HEK293 (cell line): ENCODE measurements around the gene WDR1.

Source experiments
- CTCF ChIA-PET: fragments of 350-600 bp; formaldehyde crosslinking; extraction: SDS; loops from one replicate; lab custom pipeline; 2021; ENCODE audit warnings: antibody characterized with exemption; lab: Yijun Ruan, JAX
- POLR2A ChIA-PET: fragments of 300-600 bp; formaldehyde crosslinking; extraction: SDS; loops from one replicate; lab custom pipeline; 2020; ENCODE audit warnings: antibody characterized with exemption, inconsistent platforms; lab: Yijun Ruan, JAX
- H3K27ac ChIP-seq: fragments of 200-500 bp; sonication (Bioruptor generic); 2 replicates; pipeline ENCODE4 v1.5.1; 2014; ENCODE audit warnings: low read depth, low read length, control low read depth, inconsistent platforms; ENCODE audit errors: extremely low read depth
- H3K36me3 ChIP-seq, 2 experiments: fragments of 200-500 bp in 1 of 2; sonication (Bioruptor generic) in 1 of 2; 1 replicate in 1 of 2; 2 replicates in 1 of 2; pipeline ENCODE4 v1.5.1; 2014 to 2017; ENCODE audit warnings: inconsistent platforms in 2 of 2, low read length in 2 of 2; ENCODE audit not compliant: control insufficient read depth in 2 of 2, insufficient read depth in 1 of 2
- H3K4me1 ChIP-seq: fragments of 200-500 bp; sonication (Bioruptor generic); 2 replicates; pipeline ENCODE4 v1.5.1; 2014; ENCODE audit warnings: mild to moderate bottlenecking, low read length, inconsistent platforms; ENCODE audit not compliant: control insufficient read depth, insufficient read depth
- H3K4me3 ChIP-seq: 2 replicates; pipeline ENCODE4 v1.5.1; 2011; ENCODE audit warnings: low read depth, mild to moderate bottlenecking, control low read depth, low read length, moderate library complexity
- H3K9me3 ChIP-seq: fragments of 200-500 bp; sonication (Bioruptor generic); 2 replicates; pipeline ENCODE4 v1.5.1; 2014; ENCODE audit warnings: low read depth, low read length, inconsistent platforms; ENCODE audit not compliant: control insufficient read depth, insufficient read depth
- ATF2 ChIP-seq: fragments of 450-650 bp; formaldehyde crosslinking; IDR thresholded peaks from 2 replicates; pipeline ENCODE4 v1.5.1; 2016; ENCODE audit warnings: missing biosample characterization, missing genetic modification characterization, low read depth
- KLF10 ChIP-seq: fragments of 450-650 bp; IDR thresholded peaks from 2 replicates; pipeline ENCODE4 v1.5.1; 2018; ENCODE audit warnings: missing biosample characterization, mild to moderate bottlenecking, missing genetic modification characterization
- PRDM6 ChIP-seq: fragments of 450-650 bp; formaldehyde crosslinking; IDR thresholded peaks from 2 replicates; pipeline ENCODE4 v1.5.1; 2017; ENCODE audit warnings: missing biosample characterization, missing genetic modification characterization
- SP7 ChIP-seq: fragments of 450-650 bp; formaldehyde crosslinking; IDR thresholded peaks from 2 replicates; pipeline ENCODE4 v1.5.1; 2016; ENCODE audit warnings: missing biosample characterization, missing genetic modification characterization
- TCF7L2 ChIP-seq: IDR thresholded peaks from 2 replicates; pipeline ENCODE4 v1.6.1; 2011; ENCODE audit warnings: low read depth, mild to moderate bottlenecking, inconsistent platforms, low read length, moderate library complexity, borderline replicate concordance
- ZIC2 ChIP-seq: fragments of 450-650 bp; formaldehyde crosslinking; IDR thresholded peaks from 2 replicates; pipeline ENCODE4 v1.5.1; 2016; ENCODE audit warnings: missing biosample characterization, missing genetic modification characterization
- ZNF16 ChIP-seq: fragments of 450-650 bp; formaldehyde crosslinking; IDR thresholded peaks from 2 replicates; pipeline ENCODE4 v1.5.1; 2016; ENCODE audit warnings: low read depth, missing biosample characterization, missing genetic modification characterization
- ZNF175 ChIP-seq: fragments of 450-650 bp; formaldehyde crosslinking; IDR thresholded peaks from 2 replicates; pipeline ENCODE4 v1.5.1; 2016; ENCODE audit warnings: missing biosample characterization, missing genetic modification characterization
- ZNF19 ChIP-seq: fragments of 450-650 bp; formaldehyde crosslinking; IDR thresholded peaks from 2 replicates; pipeline ENCODE4; 2016; ENCODE audit warnings: missing biosample characterization, missing genetic modification characterization, low read depth
- ZNF350 ChIP-seq: fragments of 450-650 bp; formaldehyde crosslinking; IDR thresholded peaks from 2 replicates; pipeline ENCODE4 v1.5.0; 2017; ENCODE audit warnings: missing biosample characterization, mild to moderate bottlenecking, missing genetic modification characterization
- ZNF548 ChIP-seq: fragments of 450-650 bp; formaldehyde crosslinking; IDR thresholded peaks from 2 replicates; pipeline ENCODE4 v1.5.1; 2016; ENCODE audit warnings: missing biosample characterization, missing genetic modification characterization
- ZNF629 ChIP-seq: fragments of 450-650 bp; formaldehyde crosslinking; IDR thresholded peaks from 2 replicates; pipeline ENCODE4 v1.5.1; 2017; ENCODE audit warnings: missing biosample characterization, missing genetic modification characterization
- ZNF664 ChIP-seq: fragments of 450-650 bp; formaldehyde crosslinking; IDR thresholded peaks from 2 replicates; pipeline ENCODE4 v1.5.1; 2016; ENCODE audit warnings: missing biosample characterization, missing genetic modification characterization
- ZNF747 ChIP-seq: fragments of 450-650 bp; formaldehyde crosslinking; IDR thresholded peaks from 2 replicates; pipeline ENCODE4 v1.5.1; 2016; ENCODE audit warnings: missing biosample characterization, missing genetic modification characterization
- TF ChIP-seq, protein P1 (sequence below): fragments of 450-650 bp; formaldehyde crosslinking; IDR thresholded peaks from 2 replicates; pipeline ENCODE4 v1.5.1; 2017; ENCODE audit warnings: missing biosample characterization, missing genetic modification characterization

WDR1 gene

DNA sequence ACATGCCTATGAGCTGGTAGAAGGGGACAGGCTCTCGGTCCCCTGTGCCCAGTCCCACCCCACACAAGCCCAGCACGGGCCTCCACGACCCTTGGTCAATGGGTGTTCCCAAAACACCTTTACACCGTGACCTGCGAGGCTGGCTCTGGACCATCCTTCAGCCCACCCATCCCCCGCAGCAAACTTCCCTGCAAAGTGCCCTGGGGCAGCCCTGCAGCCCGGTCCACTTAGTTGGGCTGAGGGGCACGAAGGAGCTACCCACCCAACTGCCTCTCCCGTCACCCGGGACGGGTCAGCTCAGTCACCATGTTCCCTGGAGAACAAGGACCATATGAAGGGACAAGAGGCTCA is 23.4 kb downstream of the WDR1 start:
- Histone ChIP-seq H3K27ac (no peak overlapping the region), H3K36me3 (peaks cover 0 to 99% of the 10 kb centered on the region in 2 experiments; a peak in 1 of 3 replicates), H3K9me3 (no peaks in the 10 kb centered on the region), H3K4me1 (no peaks in the 10 kb centered on the region), H3K4me3 (no peak overlapping the region)
- CTCF ChIA-PET, result no interaction called here
- POLR2A ChIA-PET, result interaction anchor here (0.9 kb wide), 1 partner anchor 24 kb away, joined by 4 read pairs; the partner anchor contains the start of gene WDR1
- TF ChIP-seq KLF10 (tag by site-specific recombination), result no peak
- TF ChIP-seq ZNF629 (tag by site-specific recombination), result no peak
- TF ChIP-seq ZNF19, result no peak
- TF ChIP-seq ZNF350 (tag by site-specific recombination), result no peak
- no peak for TF ChIP-seq PRDM6
- TF ChIP-seq ZNF548 (tag by site-specific recombination), result no peak
- TF ChIP-seq ATF2 (tag by site-specific recombination), result no peak
- no peak for TF ChIP-seq SP7 (tag by site-specific recombination)
- TF ChIP-seq ZNF175 (tag by site-specific recombination), result no peak
- TF ChIP-seq ZNF664, result no peak
- TF ChIP-seq, protein P1, sequence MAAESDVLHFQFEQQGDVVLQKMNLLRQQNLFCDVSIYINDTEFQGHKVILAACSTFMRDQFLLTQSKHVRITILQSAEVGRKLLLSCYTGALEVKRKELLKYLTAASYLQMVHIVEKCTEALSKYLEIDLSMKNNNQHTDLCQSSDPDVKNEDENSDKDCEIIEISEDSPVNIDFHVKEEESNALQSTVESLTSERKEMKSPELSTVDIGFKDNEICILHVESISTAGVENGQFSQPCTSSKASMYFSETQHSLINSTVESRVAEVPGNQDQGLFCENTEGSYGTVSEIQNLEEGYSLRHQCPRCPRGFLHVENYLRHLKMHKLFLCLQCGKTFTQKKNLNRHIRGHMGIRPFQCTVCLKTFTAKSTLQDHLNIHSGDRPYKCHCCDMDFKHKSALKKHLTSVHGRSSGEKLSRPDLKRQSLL (tag by site-specific recombination), result no peak
- no peak for TF ChIP-seq ZNF747 (tag by site-specific recombination)
- TF ChIP-seq ZNF16, result no peak
- TF ChIP-seq TCF7L2, result no peak

GRCh38 chr4:10092481-10093270 is 23.9 kb downstream of the WDR1 start:
- CTCF ChIA-PET, result no interaction called here
- peaks cover 0 to 99% of the 10 kb centered on the region in 2 experiments; a peak in 1 of 3 replicates for H3K36me3 ChIP-seq

More at GRCh38 chr4:10092481-10093270, 23.9 kb downstream of the WDR1 start:
- TF ChIP-seq, protein P1 (tag by site-specific recombination), result no peak
- TF ChIP-seq ZIC2, result 0 out of 2 replicates have a peak, but pooled peaks have one; percentile 7
- no peaks in the 10 kb centered on the region for H3K9me3 ChIP-seq
- POLR2A ChIA-PET, result interaction anchor here (0.9 kb wide), 1 partner anchor 24 kb away, joined by 4 read pairs; the partner anchor contains the start of gene WDR1
- no peak overlapping the region for H3K27ac ChIP-seq
- no peaks in the 10 kb centered on the region for H3K4me1 ChIP-seq
- no peak overlapping the region for H3K4me3 ChIP-seq
